Heart right ventricle (tissue), 16 donors: ENCODE measurements around the gene SRD5A3. TPM values are rescaled to one million over a fixed set of nuclear protein-coding genes. Genes with fewer than 3 reads are reported as not detected.

Source experiments
- ATAC-seq, 8 donors: fragments of 200-7000 bp; cut with Tn5 transposase; one replicate each; pipeline ENCODE4 v1.9.1; 2020; ENCODE audit warnings: mild to moderate bottlenecking in 8 of 8, moderate library complexity in 8 of 8, moderate number of reproducible peaks in 1 of 8
- DNase-seq, 2 donors: peaks; one replicate each; pipeline ENCODE4 v3.0.0-alpha.2; 2020
- H3K27ac ChIP-seq, 10 donors: fragments of 200-600 bp; sonication (generic) in 2 of 10; one replicate each; pipeline versions ENCODE4 v1.5.0 to v1.8.0; 2020 to 2022; ENCODE audit warnings: mild to moderate bottlenecking in 3 of 10
- H3K27me3 ChIP-seq, 7 donors: fragments of 200-600 bp; one replicate each; pipeline ENCODE4 v1.8.0; 2021 to 2022; ENCODE audit warnings: mild to moderate bottlenecking in 2 of 7
- H3K36me3 ChIP-seq, 9 donors: fragments of 200-600 bp; sonication (generic) in 1 of 9; one replicate each; pipeline versions ENCODE4 v1.5.0 to v1.8.0; 2020 to 2022; ENCODE audit warnings: mild to moderate bottlenecking in 2 of 9
- H3K4me1 ChIP-seq, 9 donors: fragments of 200-600 bp; sonication (generic) in 1 of 9; one replicate each; pipeline versions ENCODE4 v1.5.0 to v1.8.0; 2020 to 2022; ENCODE audit warnings: mild to moderate bottlenecking in 4 of 9
- H3K4me3 ChIP-seq, 10 donors: fragments of 200-600 bp; sonication (generic) in 2 of 10; one replicate each; pipeline versions ENCODE4 v1.5.0 to v1.8.0; 2020 to 2022; ENCODE audit warnings: mild to moderate bottlenecking in 7 of 10, moderate library complexity in 2 of 10
- H3K9me3 ChIP-seq, 11 donors: fragments of 200-600 bp in 10 of 11; sonication (generic) in 2 of 11; one replicate each; pipeline versions ENCODE4 v1.5.0 to v1.8.0; 2013 to 2022; ENCODE audit warnings: mild to moderate bottlenecking in 2 of 11, control low read depth in 1 of 11, moderate library complexity in 1 of 11
- CTCF ChIP-seq, 9 donors: fragments of 200-600 bp; sonication (generic) in 2 of 9; IDR thresholded peaks; one replicate each; pipeline versions ENCODE4 v1.5.0 to v1.8.0; 2021 to 2022; ENCODE audit warnings: antibody characterized with exemption in 9 of 9, mild to moderate bottlenecking in 5 of 9, moderate library complexity in 1 of 9
- WGBS, 2 donors: extraction: QIAGEN DNeasy Blood & Tissue Kit; methylation state at CpG; one replicate each; pipeline ENCODE4 v1.1.7; 2013; ENCODE audit warnings: inconsistent platforms in 1 of 2; 5-methylcytosine and 5-hydroxymethylcytosine counted together
- intact Hi-C, 10 donors: fragments of 100-400 bp; cut with DNase I; formaldehyde crosslinking; loops; one replicate each; pipeline versions ENCODE4 v1.11.1 to v1.14.2; 2022
- polyA plus RNA-seq, 2 donors: library from polyadenylated mRNA; stranded (reverse); fragments of 200-250 nt; gene quantifications; one replicate each; pipeline ENCODE4 v1.2.3, GENCODE V29; 2013
- total RNA-seq, 10 donors: library from RNA; stranded (reverse); fragmentation: NEBNext Ultra II Directional in 3 of 10; extraction: Animal tissue kit (Norgen Biotek cat#: 25700) in 3 of 10; gene quantifications; one replicate each; pipeline versions ENCODE4 v1.2.1 to v1.2.4, GENCODE V29; 2021 to 2023
- donor health status: Arrhythmogenic right ventricular cardiomyopathy.
- donor health status: ischemic (EF 13 %, LVEDD 7.1; RV severe dilation, severe dysfunction).
- donor health status: healthy with polysubstance abuse.
- donor health status: DM: no; HTN: yes; CAD: no.
- donor health status: DM: no; HTN: no; CAD: no.
- donor health status: ischemic (EF 25% LVEDD 6.9; RV normal size, moderate dysfunction).
- donor health status: ischemic (EF 25% LVEDD 5.7; RV mildly dilated, moderate dysfunction).
- donor health status: healthy.
- donor health status: DM: yes; HTN: yes; CAD: no.
- donor health status: Ischemic cardiomyopathy.
- donor health status: ischemic (EF 35%, LVEDD 5.7; RV mildly dilated, moderate dysfunction).
- donor health status: nonischemic (EF 11% LVEDD 7.7; RV severe dilation, severe dysfunction).
- donor health status: DM: yes; HTN: yes; CAD: no.
- donor health status: PGD.
- donor health status: ischemic (EF 29% LVEDD 5.4; RV normal size, mild dysfunction).
- donor health status: nonischemic (EF 23%, LVEDD 6.1; RV moderate dilation, normal function).

The SRD5A3 gene
- total and polyA plus RNA-seq, 12 donors = 4.4 to 14.6 (median 7.7) TPM

- Histone ChIP-seq H3K36me3 (no peaks in the 10 kb centered on the region), H3K27ac (no peak overlapping the region), H3K4me1 (peaks cover 0 to 9% (median 0%) of the 10 kb centered on the region in 9 donors), H3K9me3 (no peaks in the 10 kb centered on the region), H3K27me3 (no peaks in the 10 kb centered on the region), H3K4me3 (no peak overlapping the region)
- DNase-seq = no peak
- intact Hi-C loops = no loop called here
- TF ChIP-seq CTCF (IDR thresholded peaks at IDR 0.05) = no peak
- no peak for ATAC-seq
Measured at GRCh38 chr4:55337944-55338343, 8.1 kb upstream of the SRD5A3 start.

- Histone ChIP-seq H3K4me3 (no peak overlapping the region), H3K27me3 (no peaks in the 10 kb centered on the region), H3K4me1 (peaks cover 0 to 9% (median 0%) of the 10 kb centered on the region in 9 donors), H3K9me3 (no peaks in the 10 kb centered on the region), H3K27ac (no peak overlapping the region), H3K36me3 (no peaks in the 10 kb centered on the region)
- intact Hi-C loops = no loop called here
- TF ChIP-seq CTCF (IDR thresholded peaks at IDR 0.05) = no peak
- no peak for DNase-seq
- ATAC-seq = no peak
- WGBS, 2 donors = 79 to 84% methylated on average over 4 of the region's 4 CpGs
Measured at GRCh38 chr4:55338486-55338885, 7.6 kb upstream of the SRD5A3 start.

- ATAC-seq = no peak
- intact Hi-C loops = loop anchor here in 3 of 10 donors (10.0 kb wide), 3 partner anchors 395 to 525 kb away; partner anchors contain the start of gene EXOC1 (in 1 of the 3)
- H3K27ac ChIP-seq = no peak overlapping the region
- no peaks in the 10 kb centered on the region for H3K9me3 ChIP-seq
- H3K27me3 ChIP-seq = no peaks in the 10 kb centered on the region
- H3K4me1 ChIP-seq = peaks cover 0 to 11% (median 0%) of the 10 kb centered on the region in 9 donors
- DNase-seq = no peak
- H3K36me3 ChIP-seq = no peaks in the 10 kb centered on the region
- 57 to 58% methylated on average over 3 of the region's 3 CpGs for WGBS, 2 donors
- no peak for TF ChIP-seq CTCF (IDR thresholded peaks at IDR 0.05)
- H3K4me3 ChIP-seq = no peak overlapping the region
Measured at GRCh38 chr4:55340266-55340665, 5.8 kb upstream of the SRD5A3 start.

- H3K4me3 ChIP-seq = no peak overlapping the region
- H3K27ac ChIP-seq = no peak overlapping the region
- no peaks in the 10 kb centered on the region for H3K36me3 ChIP-seq
- ATAC-seq = no peak
- H3K27me3 ChIP-seq = no peaks in the 10 kb centered on the region
- peaks cover 5 to 39% (median 15%) of the 10 kb centered on the region in 9 donors for H3K4me1 ChIP-seq
- DNase-seq = no peak
- 79 to 82% methylated on average over 7 of the region's 7 CpGs for WGBS, 2 donors
- H3K9me3 ChIP-seq = no peaks in the 10 kb centered on the region
- intact Hi-C loops = loop anchor here in 3 of 10 donors (10.0 kb wide), 3 partner anchors 391 to 521 kb away; partner anchors contain the start of gene EXOC1 (in 1 of the 3)
- TF ChIP-seq CTCF (IDR thresholded peaks at IDR 0.05) = peak in 1 of 9 donors; percentile 12
Measured at GRCh38 chr4:55343887-55344286, 2.2 kb upstream of the SRD5A3 start.
